HL-60 (cell line): ENCODE data around the gene IFNL2.

ENCODE experiments used
- DNase-seq, 2 experiments: peaks; one replicate each; pipeline ENCODE4 v3.0.0-alpha.2; 2010 to 2020; ENCODE audit warnings: low read depth in 1 of 2, low spot score in 1 of 2
- H3K27ac ChIP-seq: fragments of 250-450 bp; sonication (Bioruptor Pico); replicated peaks from 2 replicates; pipeline ENCODE4 v1.5.1; 2020; ENCODE audit warnings: mild to moderate bottlenecking, moderate library complexity
- H3K27me3 ChIP-seq: fragments of 250-450 bp; sonication (Bioruptor Pico); 2 replicates; pipeline ENCODE4 v1.5.1; 2021; ENCODE audit warnings: mild to moderate bottlenecking, moderate library complexity; ENCODE audit not compliant: insufficient read depth, poor library complexity, severe bottlenecking
- H3K4me3 ChIP-seq: replicated peaks from 2 replicates; pipeline ENCODE4 v1.5.1; 2011; ENCODE audit warnings: mild to moderate bottlenecking, control low read depth, low read length; ENCODE audit not compliant: insufficient read depth
- CTCF ChIP-seq: IDR thresholded peaks from one replicate; pipeline ENCODE4 v1.5.1; 2011; ENCODE audit warnings: low read length, control low read depth, inconsistent platforms; ENCODE audit not compliant: insufficient read depth
- GABPA ChIP-seq: IDR thresholded peaks from 2 replicates; pipeline ENCODE4 v1.6.1; 2012; ENCODE audit warnings: low read depth
- POLR2AphosphoS5 ChIP-seq: IDR thresholded peaks from 2 replicates; pipeline ENCODE4 v1.6.1; 2012; ENCODE audit warnings: low read depth
- REST ChIP-seq: IDR thresholded peaks from 2 replicates; pipeline ENCODE4 v1.6.1; 2012; ENCODE audit warnings: low read depth; ENCODE audit not compliant: insufficient replicate concordance
- SPI1 ChIP-seq: IDR thresholded peaks from 2 replicates; pipeline ENCODE4 v1.6.1; 2012; ENCODE audit warnings: low read depth, mild to moderate bottlenecking, borderline replicate concordance

The IFNL2 gene

GRCh38 chr19:39262496-39262895 is 5.7 kb upstream of the IFNL2 start:
- no peak for DNase-seq
- TF ChIP-seq SPI1 = no peak
- TF ChIP-seq GABPA = no peak
- TF ChIP-seq CTCF = no peak
- no peak for TF ChIP-seq REST
- no peak for TF ChIP-seq POLR2AphosphoS5
- H3K27me3 ChIP-seq = peaks cover 23% of the 10 kb centered on the region
- H3K4me3 ChIP-seq = no peak overlapping the region
- no peak overlapping the region for H3K27ac ChIP-seq

- TF ChIP-seq GABPA (no peak), CTCF (no peak), REST (no peak), POLR2AphosphoS5 (no peak), SPI1 (no peak)
- no peak for DNase-seq
- Histone ChIP-seq H3K27ac (no peak overlapping the region), H3K4me3 (no peak overlapping the region), H3K27me3 (peaks cover 23% of the 10 kb centered on the region)
Observed at GRCh38 chr19:39263912-39264305, 4.3 kb upstream of the IFNL2 start.

GRCh38 chr19:39264306-39265290 is 3.6 kb upstream of the IFNL2 start:
- H3K27ac ChIP-seq = no peak overlapping the region
- peaks cover 23% of the 10 kb centered on the region for H3K27me3 ChIP-seq
- no peak for TF ChIP-seq POLR2AphosphoS5
- no peak for TF ChIP-seq CTCF
- TF ChIP-seq SPI1 = no peak
- TF ChIP-seq GABPA = no peak
- no peak for TF ChIP-seq REST
- DNase-seq = no peak
- H3K4me3 ChIP-seq = no peak overlapping the region
